ENCODE measurements around the gene ARPC2.

ARPC2 gene

GRCh38 chr2:218256612-218257350 is 39.8 kb downstream of the ARPC2 start:
- DNase-seq: peak; percentile 54

GRCh38 chr2:218257390-218257981 is 40.5 kb downstream of the ARPC2 start:
- peak; percentile 88 for DNase-seq

GRCh38 chr2:218259099-218259961 is 42.3 kb downstream of the ARPC2 start:
- DNase-seq: peak; percentile 59

GRCh38 chr2:218260166-218260565 is 43.2 kb downstream of the ARPC2 start:
- DNase-seq: no peak

- DNase-seq: peak; percentile 55
Observed at GRCh38 chr2:218260742-218261422, 43.9 kb downstream of the ARPC2 start, which contains the start of gene GPBAR1. Gene GPBAR1 (plus strand): TSS chr2:218261015. CDS start chr2:218262725, 1,710 bp downstream.

- no peak for DNase-seq
Observed at GRCh38 chr2:218261423-218262236, 44.6 kb downstream of the ARPC2 start.

- DNase-seq: no peak
Observed at GRCh38 chr2:218262237-218262600, 45.2 kb downstream of the ARPC2 start.

GRCh38 chr2:218262631-218263586 is 45.9 kb downstream of the ARPC2 start:
- DNase-seq: peak; percentile 53

- no peak for DNase-seq
Observed at GRCh38 chr2:218263817-218264641, 47.0 kb downstream of the ARPC2 start.

GRCh38 chr2:218264773-218265561 is 48.0 kb downstream of the ARPC2 start:
- no peak for DNase-seq

GRCh38 chr2:218265626-218266025 is 48.6 kb downstream of the ARPC2 start:
- DNase-seq: no peak

GRCh38 chr2:218266316-218266979 is 49.5 kb downstream of the ARPC2 start:
- DNase-seq: no peak

- no peak for DNase-seq
Observed at GRCh38 chr2:218267259-218267658, 50.3 kb downstream of the ARPC2 start.

GRCh38 chr2:218269900-218270720 is 53.1 kb downstream of the ARPC2 start, which contains the start of the genes AAMP and PNKD:
Gene AAMP (minus strand): TSS chr2:218270137. CDS start chr2:218270086, 51 bp downstream.
Gene PNKD (plus strand): TSS chr2:218270519. CDS start chr2:218270536, 17 bp downstream.
- peak; percentile 100 for DNase-seq

GRCh38 chr2:218270721-218271486 is 53.9 kb downstream of the ARPC2 start:
- DNase-seq: peak; percentile 68

- no peak for DNase-seq
Observed at GRCh38 chr2:218271487-218271797, 54.5 kb downstream of the ARPC2 start.

All from activated effector memory CD4-positive, alpha-beta T cell treated with anti-CD3 and anti-CD28 coated beads, Interleukin-2, amount 50 U/mL, for 16 hours (primary cell).